ENCODE results near the gene MRPL36. TPM values are rescaled to one million over a fixed set of nuclear protein-coding genes. Genes with fewer than 3 reads are reported as not detected.

The MRPL36 gene
- total and polyA plus RNA-seq, 2 experiments from 2014 or later, result 47.5 to 149 TPM

- no peak overlapping the region for H3K4me2 ChIP-seq
- ATAC-seq (no peak), DNase-seq (ENCODE audit: low spot score) (no peak)
- Mint-ChIP-seq H3K27ac (no peak overlapping the region), H3K36me3 (ENCODE audit: low read depth) (peaks cover 27% of the 10 kb centered on the region), H3K9me3 (no peaks in the 10 kb centered on the region), H3K4me1 (peaks cover 20% of the 10 kb centered on the region), H3K4me3 (no peak overlapping the region), H3K27me3 (ENCODE audit: insufficient read depth, low read depth, poor library complexity) (peaks cover 8% of the 10 kb centered on the region)
- no peaks in the 10 kb centered on the region for H3K27me3 ChIP-seq (ENCODE audit: insufficient read depth)
- no peak overlapping the region for H2AFZ ChIP-seq
- TF ChIP-seq CREB1 (CRISPR knock-in tag; IDR thresholded peaks at IDR 0.05; ENCODE audit: low read depth) (no peak), POLR2AphosphoS5 (IDR thresholded peaks at IDR 0.05; ENCODE audit: low read depth) (no peak), EZH2 (IDR thresholded peaks at IDR 0.05; ENCODE audit: low read depth, unreplicated experiment) (no peak), STAT1 (IDR thresholded peaks at IDR 0.05; ENCODE audit: unreplicated experiment) (no peak), ETS1 (IDR thresholded peaks at IDR 0.05) (no peak), CTCF (conservative IDR thresholded peaks at IDR 0.05; ENCODE audit: low read depth in 2 of 2) (no peak), NANOG (IDR thresholded peaks at IDR 0.05; ENCODE audit: borderline replicate concordance) (no peak), ZNF331 (CRISPR knock-in tag; IDR thresholded peaks at IDR 0.05; ENCODE audit: low read depth) (no peak), ZNF114 (CRISPR knock-in tag; IDR thresholded peaks at IDR 0.05) (no peak), EZH2phosphoT487 (IDR thresholded peaks at IDR 0.05; ENCODE audit: unreplicated experiment) (no peak), JUNB (IDR thresholded peaks at IDR 0.05; ENCODE audit: unreplicated experiment) (no peak), ZNF462 (CRISPR knock-in tag; IDR thresholded peaks at IDR 0.05) (no peak), REST (IDR thresholded peaks at IDR 0.05; ENCODE audit: unreplicated experiment) (no peak)
- 0 out of 2 replicates have a peak, but pooled peaks cover 3% of the 10 kb centered on the region for H3K4me1 ChIP-seq (ENCODE audit: insufficient read depth)
- no peak overlapping the region for H3K27ac ChIP-seq (ENCODE audit: low read depth)
- H3K9me2 ChIP-seq (ENCODE audit: insufficient read depth), result no peaks in the 10 kb centered on the region
- H3K36me3 ChIP-seq (ENCODE audit: insufficient read depth), result peaks cover 7% of the 10 kb centered on the region; the same call in 1 of the 2 replicates
- peaks cover 20% of the 10 kb centered on the region for H3K79me2 ChIP-seq (replicated peaks; ENCODE audit: insufficient read depth)
- H4K20me1 ChIP-seq (replicated peaks; ENCODE audit: insufficient read depth), result no peaks in the 10 kb centered on the region; the same call in none of the 2 replicates
- no peak overlapping the region for H3K4me3 ChIP-seq
- H3F3A ChIP-seq (replicated peaks; ENCODE audit: low read depth), result no peaks in the 10 kb centered on the region
These were observed 3.7 kb downstream of the MRPL36 start for GRCh38 chr5:1795931-1796330.

All from GM23338 (cell line).